ENCODE measurements around the gene FHOD3.

- TF ChIP-seq CTCF (IDR thresholded peaks at IDR 0.05; ENCODE audit: insufficient read depth, low read depth, low read length) (no peak), EZH2 (IDR thresholded peaks at IDR 0.05; ENCODE audit: insufficient read depth, low read length) (no peak)
Measured at GRCh38 chr18:36601316-36601715, 303.8 kb downstream of the FHOD3 start.
